H9 (cell line): ENCODE data around the gene TENM3. TPM values are rescaled to one million over a fixed set of nuclear protein-coding genes. Genes with fewer than 3 reads are reported as not detected.

Source experiments
- DNase-seq: peaks from one replicate; pipeline ENCODE4 v3.0.0-alpha.2; 2017
- H2AFZ ChIP-seq: one replicate; pipeline ENCODE4 v1.6.1; 2013; ENCODE audit warnings: mild to moderate bottlenecking, low read length, control low read depth, moderate library complexity
- H2AK5ac ChIP-seq: 2 replicates; pipeline ENCODE4 v1.6.1; 2013; ENCODE audit warnings: low read length, control low read depth, mixed read lengths; ENCODE audit not compliant: insufficient read length
- H2BK120ac ChIP-seq: one replicate; pipeline ENCODE4 v1.6.1; 2013; ENCODE audit warnings: low read depth, mild to moderate bottlenecking, low read length, control low read depth, inconsistent platforms; ENCODE audit not compliant: poor library complexity, severe bottlenecking
- H2BK12ac ChIP-seq: 2 replicates; pipeline ENCODE4 v1.6.1; 2013; ENCODE audit warnings: low read length, control low read depth, mixed read lengths, low read depth; ENCODE audit not compliant: insufficient read length
- H2BK15ac ChIP-seq: 2 replicates; pipeline ENCODE4 v1.6.1; 2013; ENCODE audit warnings: low read depth, low read length, control low read depth
- H2BK20ac ChIP-seq: one replicate; pipeline ENCODE4 v1.6.1; 2013; ENCODE audit warnings: low read depth, mild to moderate bottlenecking, low read length, control low read depth, inconsistent platforms; ENCODE audit not compliant: poor library complexity, severe bottlenecking
- H2BK5ac ChIP-seq: 2 replicates; pipeline ENCODE4 v1.6.1; 2013; ENCODE audit warnings: low read length, control low read depth, mixed read lengths; ENCODE audit not compliant: insufficient read length
- H3K14ac ChIP-seq: 2 replicates; pipeline ENCODE4 v1.6.1; 2013; ENCODE audit warnings: low read length, control low read depth; ENCODE audit not compliant: insufficient read depth
- H3K18ac ChIP-seq: 2 replicates; pipeline ENCODE4 v1.6.1; 2013; ENCODE audit warnings: low read depth, mild to moderate bottlenecking, mixed read lengths, low read length, control low read depth; ENCODE audit not compliant: insufficient read length
- H3K23ac ChIP-seq: 2 replicates; pipeline ENCODE4 v1.6.1; 2013; ENCODE audit warnings: low read length, control low read depth, mixed read lengths, low read depth; ENCODE audit not compliant: insufficient read length
- H3K23me2 ChIP-seq: 2 replicates; pipeline ENCODE4 v1.6.1; 2013; ENCODE audit warnings: low read depth, mild to moderate bottlenecking, mixed read lengths, low read length, control low read depth; ENCODE audit not compliant: insufficient read length, poor library complexity, severe bottlenecking
- H3K27ac ChIP-seq: 2 replicates; pipeline ENCODE4 v1.5.1; 2013; ENCODE audit warnings: low read length, control low read depth, mixed read lengths, low read depth; ENCODE audit not compliant: insufficient read length
- H3K27me3 ChIP-seq: 2 replicates; pipeline ENCODE4 v1.6.1; 2013; ENCODE audit warnings: low read length, control low read depth, inconsistent platforms; ENCODE audit not compliant: insufficient read depth
- H3K4ac ChIP-seq: 2 replicates; pipeline ENCODE4 v1.6.1; 2013; ENCODE audit warnings: low read depth, mild to moderate bottlenecking, control low read depth, inconsistent platforms, low read length, moderate library complexity
- H3K4me1 ChIP-seq: 2 replicates; pipeline ENCODE4 v1.6.1; 2013; ENCODE audit warnings: low read length, control low read depth, inconsistent platforms; ENCODE audit not compliant: insufficient read depth
- H3K4me2 ChIP-seq: 2 replicates; pipeline ENCODE4 v1.6.1; 2013; ENCODE audit warnings: low read length, control low read depth, mixed read lengths; ENCODE audit not compliant: insufficient read length, insufficient read depth
- H3K56ac ChIP-seq: 2 replicates; pipeline ENCODE4 v1.6.1; 2013; ENCODE audit warnings: low read depth, mild to moderate bottlenecking, mixed read lengths, low read length, control low read depth; ENCODE audit not compliant: insufficient read length
- H3K79me1 ChIP-seq: 2 replicates; pipeline ENCODE4 v1.6.1; 2013; ENCODE audit warnings: low read depth, mild to moderate bottlenecking, moderate library complexity, low read length, control low read depth, inconsistent platforms; ENCODE audit not compliant: insufficient read depth, poor library complexity, severe bottlenecking
- H3K79me2 ChIP-seq: 2 replicates; pipeline ENCODE4 v1.6.1; 2013; ENCODE audit warnings: low read length, control low read depth, inconsistent platforms; ENCODE audit not compliant: insufficient read depth
- H3K9ac ChIP-seq: 2 replicates; pipeline ENCODE4 v1.6.1; 2013; ENCODE audit warnings: low read length, control low read depth, mixed read lengths; ENCODE audit not compliant: insufficient read length; ENCODE audit errors: extremely low read depth
- H3K9me3 ChIP-seq: one replicate; pipeline ENCODE4 v1.6.1; 2013; ENCODE audit warnings: low read depth, low read length, inconsistent platforms; ENCODE audit not compliant: control insufficient read depth
- H3T11ph ChIP-seq: one replicate; pipeline ENCODE4 v1.6.1; 2013; ENCODE audit warnings: mild to moderate bottlenecking, low read length, control low read depth, inconsistent platforms
- H4K20me1 ChIP-seq: one replicate; pipeline ENCODE4 v1.6.1; 2013; ENCODE audit not compliant: control insufficient read depth, insufficient read length, insufficient read depth
- H4K5ac ChIP-seq: 2 replicates; pipeline ENCODE4 v1.6.1; 2013; ENCODE audit warnings: low read depth, mild to moderate bottlenecking, mixed read lengths, low read length, control low read depth; ENCODE audit not compliant: insufficient read length
- H4K8ac ChIP-seq: replicated peaks from 2 replicates; pipeline ENCODE4 v1.6.1; 2013; ENCODE audit warnings: low read length, control low read depth, mixed read lengths, low read depth; ENCODE audit not compliant: insufficient read length
- H4K91ac ChIP-seq: 2 replicates; pipeline ENCODE4 v1.6.1; 2013; ENCODE audit warnings: low read depth, mild to moderate bottlenecking, moderate library complexity, mixed read lengths, low read length, control low read depth; ENCODE audit not compliant: insufficient read length
- H3K27ac Mint-ChIP-seq, 3 experiments: 2 replicates in 2 of 3; 3 replicates in 1 of 3; pipeline ENCODE4 v1.8.0; 2020 to 2021; ENCODE audit warnings: mixed read lengths in 3 of 3, mild to moderate bottlenecking in 1 of 3, moderate library complexity in 1 of 3
- H3K27me3 Mint-ChIP-seq: 2 replicates; pipeline ENCODE4 v1.8.0; 2021; ENCODE audit warnings: low read depth, mild to moderate bottlenecking, moderate library complexity, mixed read lengths
- H3K36me3 Mint-ChIP-seq, 3 experiments: 2 replicates in 2 of 3; 3 replicates in 1 of 3; pipeline ENCODE4 v1.8.0; 2020 to 2021; ENCODE audit warnings: low read depth in 3 of 3, mixed read lengths in 3 of 3; ENCODE audit not compliant: insufficient read depth in 1 of 3
- H3K4me1 Mint-ChIP-seq, 2 experiments: 2 replicates each; pipeline ENCODE4 v1.8.0; 2020; ENCODE audit warnings: mixed read lengths in 2 of 2
- H3K4me3 Mint-ChIP-seq, 2 experiments: 2 replicates in 1 of 2; 3 replicates in 1 of 2; pipeline ENCODE4 v1.8.0; 2020 to 2021; ENCODE audit warnings: mild to moderate bottlenecking in 2 of 2, mixed read lengths in 2 of 2, moderate library complexity in 1 of 2
- H3K9me3 Mint-ChIP-seq, 2 experiments: 2 replicates in 1 of 2; 3 replicates in 1 of 2; pipeline ENCODE4 v1.8.0; 2020; ENCODE audit warnings: mild to moderate bottlenecking in 2 of 2, mixed read lengths in 2 of 2, moderate library complexity in 1 of 2
- CTCF ChIP-seq: fragments of 200-600 bp; sonication (generic); conservative IDR thresholded peaks from 3 replicates; pipeline ENCODE4 v1.8.0; 2021; ENCODE audit warnings: antibody characterized with exemption, mild to moderate bottlenecking
- WGBS: extraction: QIAGEN DNeasy Blood & Tissue Kit; methylation state at CpG from one replicate; pipeline ENCODE4 v1.1.7; 2013; ENCODE audit warnings: missing lambda C conversion rate, low lambda C conversion rate, mixed read lengths; ENCODE audit not compliant: insufficient read length; ENCODE audit errors: extremely low coverage; 5-methylcytosine and 5-hydroxymethylcytosine counted together
- total RNA-seq: library from RNA; stranded (reverse); gene quantifications from 2 replicates; pipeline ENCODE4 v1.2.1, GENCODE V29; 2021

The TENM3 gene
- total RNA-seq, 1 experiment from 2014 or later: 49.6 TPM

- no peak overlapping the region for H4K91ac ChIP-seq
- H3K27me3 ChIP-seq: no peaks in the 10 kb centered on the region
- no peak overlapping the region for H2BK5ac ChIP-seq
- H3K14ac ChIP-seq: no peak overlapping the region
- Mint-ChIP-seq H3K9me3 (no peaks in the 10 kb centered on the region), H3K27ac (no peak overlapping the region), H3K4me1 (peaks cover 9 to 20% of the 10 kb centered on the region in 2 experiments), H3K4me3 (no peak overlapping the region), H3K36me3 (peaks cover 0 to 7% (median 3%) of the 10 kb centered on the region in 3 experiments; a peak in 4 of 7 replicates), H3K27me3 (no peaks in the 10 kb centered on the region)
- H3K56ac ChIP-seq: no peak overlapping the region
- H3K4ac ChIP-seq: no peak overlapping the region
- H2BK12ac ChIP-seq: no peak overlapping the region
- H3K4me1 ChIP-seq: no peaks in the 10 kb centered on the region; the same call in 1 of the 2 replicates
- H2AK5ac ChIP-seq: no peak overlapping the region
- H3K9ac ChIP-seq: no peak overlapping the region
- H4K5ac ChIP-seq: no peak overlapping the region
- H3K18ac ChIP-seq: no peak overlapping the region
- no peak overlapping the region for H2BK15ac ChIP-seq
- H2BK120ac ChIP-seq: no peak overlapping the region
- no CpG with 5 or more reads among the region's 4 CpGs for WGBS
- H3K4me2 ChIP-seq: no peak overlapping the region
- H2BK20ac ChIP-seq: no peak overlapping the region
- no peak for DNase-seq
- H3K27ac ChIP-seq: no peak overlapping the region
- no peak overlapping the region for H3T11ph ChIP-seq
- no peaks in the 10 kb centered on the region for H3K23me2 ChIP-seq
- no peaks in the 10 kb centered on the region for H4K20me1 ChIP-seq
- H3K79me1 ChIP-seq: no peaks in the 10 kb centered on the region
- no peaks in the 10 kb centered on the region for H3K9me3 ChIP-seq
- no peaks in the 10 kb centered on the region for H3K79me2 ChIP-seq
- no peak for TF ChIP-seq CTCF
- no peak overlapping the region for H4K8ac ChIP-seq
- no peak overlapping the region for H3K23ac ChIP-seq
- no peak overlapping the region for H2AFZ ChIP-seq
Measured at GRCh38 chr4:182582245-182582644, 339.0 kb downstream of the TENM3 start.
